PFSK-1 (cell line): ENCODE data around the gene ADAMTS1.

Experiments
- FOXP2 ChIP-seq: optimal IDR thresholded peaks from 2 replicates; pipeline ENCODE3; 2011; ENCODE audit warnings: borderline replicate concordance, control low read depth, inconsistent platforms; ENCODE audit not compliant: insufficient read depth; ENCODE audit errors: extremely low read length, extremely low read depth
- POLR2AphosphoS5 ChIP-seq: IDR thresholded peaks from 2 replicates; pipeline ENCODE4 v1.6.1; 2012; ENCODE audit warnings: low read depth, mild to moderate bottlenecking, control low read depth, low read length, moderate library complexity
- SIN3A ChIP-seq: IDR thresholded peaks from 2 replicates; pipeline ENCODE4 v1.6.1; 2012; ENCODE audit warnings: mild to moderate bottlenecking, low read length, moderate library complexity, borderline replicate concordance; ENCODE audit not compliant: insufficient read depth
- TAF1 ChIP-seq: IDR thresholded peaks from 2 replicates; pipeline ENCODE4 v1.6.1; 2012; ENCODE audit warnings: low read length, control low read depth, borderline replicate concordance; ENCODE audit not compliant: insufficient read depth
- TF ChIP-seq, protein P1 (sequence below), 2 experiments: IDR thresholded peaks; 2 replicates each; pipeline versions ENCODE4 v1.6.1 to v1.8.0; 2011 to 2012; ENCODE audit warnings: low read depth in 2 of 2, low read length in 2 of 2, control low read depth in 1 of 2, inconsistent platforms in 1 of 2, mild to moderate bottlenecking in 1 of 2, moderate library complexity in 1 of 2; ENCODE audit not compliant: insufficient read depth in 1 of 2

Gene ADAMTS1

DNA sequence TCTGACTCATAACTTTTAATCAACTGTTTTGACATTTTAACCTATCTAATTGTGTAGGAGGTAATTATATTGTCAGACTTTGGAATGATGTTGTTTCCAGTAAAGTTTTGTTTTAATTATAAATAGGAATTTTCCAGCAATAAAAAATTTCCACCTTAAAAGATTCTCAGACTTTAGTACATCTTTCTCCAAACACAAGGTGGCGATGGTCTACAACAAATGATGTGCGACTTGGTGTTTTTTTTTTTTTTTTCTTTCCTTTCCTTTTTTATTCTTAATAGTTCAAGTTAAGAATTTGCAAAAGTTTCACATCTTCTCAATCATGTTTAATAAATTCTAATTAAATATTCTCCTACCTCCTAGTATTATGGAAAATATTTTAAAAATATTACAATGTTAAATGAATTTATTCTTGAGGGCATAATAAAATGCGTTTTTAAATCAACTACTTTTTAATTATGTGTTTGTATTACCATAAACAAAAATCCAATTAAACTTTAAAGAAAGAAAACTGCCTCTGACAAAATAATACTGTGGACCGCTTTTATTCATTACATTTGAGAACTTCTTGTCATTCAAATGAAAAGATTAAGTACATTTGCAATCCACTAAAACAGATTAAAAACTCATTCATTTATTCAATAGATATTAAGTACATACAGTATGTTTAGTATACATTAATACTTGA, 4.4 kb upstream of the ADAMTS1 start:
- TF ChIP-seq FOXP2, result no peak

DNA sequence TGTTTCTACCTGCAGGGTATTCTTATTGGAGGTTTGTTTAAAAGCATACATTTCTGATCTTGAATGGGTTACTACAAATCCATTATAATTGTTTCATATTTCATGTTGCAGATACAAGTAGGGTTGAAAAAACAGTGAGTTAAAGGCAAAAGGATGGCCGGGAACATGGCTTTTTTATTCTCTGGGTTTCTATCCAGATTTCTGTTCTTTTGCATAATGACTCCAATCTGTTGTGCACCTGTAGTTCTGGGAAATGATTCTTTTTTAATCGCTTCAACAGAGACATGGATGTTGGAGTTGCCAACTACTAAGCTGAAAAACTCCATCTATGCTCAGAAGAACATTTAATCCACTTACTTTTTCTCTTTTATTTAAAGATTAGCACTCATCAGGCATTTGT, 2.7 kb upstream of the ADAMTS1 start:
- TF ChIP-seq FOXP2 (no peak), POLR2AphosphoS5 (no peak), SIN3A (no peak), TAF1 (no peak)
- TF ChIP-seq, protein P1, sequence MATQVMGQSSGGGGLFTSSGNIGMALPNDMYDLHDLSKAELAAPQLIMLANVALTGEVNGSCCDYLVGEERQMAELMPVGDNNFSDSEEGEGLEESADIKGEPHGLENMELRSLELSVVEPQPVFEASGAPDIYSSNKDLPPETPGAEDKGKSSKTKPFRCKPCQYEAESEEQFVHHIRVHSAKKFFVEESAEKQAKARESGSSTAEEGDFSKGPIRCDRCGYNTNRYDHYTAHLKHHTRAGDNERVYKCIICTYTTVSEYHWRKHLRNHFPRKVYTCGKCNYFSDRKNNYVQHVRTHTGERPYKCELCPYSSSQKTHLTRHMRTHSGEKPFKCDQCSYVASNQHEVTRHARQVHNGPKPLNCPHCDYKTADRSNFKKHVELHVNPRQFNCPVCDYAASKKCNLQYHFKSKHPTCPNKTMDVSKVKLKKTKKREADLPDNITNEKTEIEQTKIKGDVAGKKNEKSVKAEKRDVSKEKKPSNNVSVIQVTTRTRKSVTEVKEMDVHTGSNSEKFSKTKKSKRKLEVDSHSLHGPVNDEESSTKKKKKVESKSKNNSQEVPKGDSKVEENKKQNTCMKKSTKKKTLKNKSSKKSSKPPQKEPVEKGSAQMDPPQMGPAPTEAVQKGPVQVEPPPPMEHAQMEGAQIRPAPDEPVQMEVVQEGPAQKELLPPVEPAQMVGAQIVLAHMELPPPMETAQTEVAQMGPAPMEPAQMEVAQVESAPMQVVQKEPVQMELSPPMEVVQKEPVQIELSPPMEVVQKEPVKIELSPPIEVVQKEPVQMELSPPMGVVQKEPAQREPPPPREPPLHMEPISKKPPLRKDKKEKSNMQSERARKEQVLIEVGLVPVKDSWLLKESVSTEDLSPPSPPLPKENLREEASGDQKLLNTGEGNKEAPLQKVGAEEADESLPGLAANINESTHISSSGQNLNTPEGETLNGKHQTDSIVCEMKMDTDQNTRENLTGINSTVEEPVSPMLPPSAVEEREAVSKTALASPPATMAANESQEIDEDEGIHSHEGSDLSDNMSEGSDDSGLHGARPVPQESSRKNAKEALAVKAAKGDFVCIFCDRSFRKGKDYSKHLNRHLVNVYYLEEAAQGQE (IDR thresholded peaks at IDR 0.05; ENCODE audit: insufficient read depth in 1 of 2, low read depth in 2 of 2, low read length in 2 of 2), result no peak

DNA sequence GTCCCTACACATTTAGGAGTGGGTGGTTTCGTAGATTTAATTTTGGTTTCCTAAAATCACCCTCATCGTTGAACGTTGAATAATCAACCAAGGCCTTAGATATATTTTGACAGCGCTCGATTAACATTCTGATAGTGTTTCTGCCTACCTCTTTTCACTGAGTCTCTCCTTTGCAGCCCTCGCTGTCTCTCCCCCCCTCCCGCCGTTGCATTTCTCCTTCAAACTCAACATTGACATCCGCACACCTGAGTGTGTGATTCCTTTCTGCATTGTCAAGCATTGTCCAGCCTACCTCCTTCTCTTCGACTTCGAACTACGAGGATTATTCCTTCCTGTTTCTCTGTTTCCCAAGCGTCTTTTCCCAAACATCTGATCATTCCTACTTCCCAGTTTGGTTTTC, 1.8 kb upstream of the ADAMTS1 start:
- TF ChIP-seq TAF1, result no peak
- TF ChIP-seq, protein P1 (IDR thresholded peaks at IDR 0.05; ENCODE audit: insufficient read depth in 1 of 2, low read depth in 2 of 2, low read length in 2 of 2), result no peak
- no peak for TF ChIP-seq POLR2AphosphoS5
- no peak for TF ChIP-seq SIN3A

DNA sequence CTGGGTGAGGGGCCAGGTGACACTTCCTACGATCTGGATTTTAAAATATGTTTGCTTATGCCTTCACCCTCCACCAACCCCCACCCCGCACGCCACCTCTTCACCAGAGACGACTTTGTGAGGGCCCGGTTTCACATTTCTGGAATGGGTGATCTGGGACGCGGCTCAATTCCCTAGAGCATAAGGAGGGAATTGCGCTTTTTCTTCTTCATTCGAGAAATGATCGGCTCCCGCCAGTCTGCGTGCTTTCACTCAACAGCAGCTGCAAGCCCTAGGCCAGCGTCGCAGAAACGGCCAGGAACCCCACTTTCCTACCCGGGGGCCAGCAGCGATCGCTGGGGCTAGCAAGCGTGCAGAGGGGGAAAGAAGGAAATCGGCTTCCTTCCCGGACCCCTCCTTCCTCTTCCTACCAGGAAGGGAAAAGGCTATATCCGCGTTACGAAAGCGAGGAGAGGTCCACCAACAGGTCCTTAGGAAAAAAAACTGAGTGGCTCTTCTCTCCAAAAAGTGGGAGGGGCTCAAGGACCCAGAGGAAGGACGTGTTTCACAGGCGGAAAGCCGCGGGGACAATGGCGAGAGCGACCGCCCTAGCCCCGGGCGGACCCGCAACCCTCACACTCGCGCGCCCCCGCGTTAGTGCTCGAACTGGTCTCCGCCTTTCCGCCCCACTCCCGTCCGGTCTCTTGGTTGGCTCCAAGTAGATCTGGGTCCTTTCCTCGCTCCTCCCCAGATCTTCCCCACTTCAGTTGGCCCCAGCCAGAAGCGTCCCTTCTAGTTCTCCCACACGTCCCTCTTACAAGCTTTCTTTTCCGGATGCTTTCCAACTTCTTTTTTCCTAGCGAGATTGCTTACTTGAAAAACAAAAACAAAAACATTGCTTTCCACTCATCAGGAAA, 1.1 kb upstream of the ADAMTS1 start:
- TF ChIP-seq, protein P1 (IDR thresholded peaks at IDR 0.05; ENCODE audit: insufficient read depth in 1 of 2, low read depth in 2 of 2, low read length in 2 of 2), result 0 out of 4 replicates have a peak, but pooled peaks of 1 of the 2 experiments have one; percentile 11
- TF ChIP-seq POLR2AphosphoS5, result peak; percentile 41; the same call in 1 of the 2 replicates
- TF ChIP-seq SIN3A, result no peak

DNA sequence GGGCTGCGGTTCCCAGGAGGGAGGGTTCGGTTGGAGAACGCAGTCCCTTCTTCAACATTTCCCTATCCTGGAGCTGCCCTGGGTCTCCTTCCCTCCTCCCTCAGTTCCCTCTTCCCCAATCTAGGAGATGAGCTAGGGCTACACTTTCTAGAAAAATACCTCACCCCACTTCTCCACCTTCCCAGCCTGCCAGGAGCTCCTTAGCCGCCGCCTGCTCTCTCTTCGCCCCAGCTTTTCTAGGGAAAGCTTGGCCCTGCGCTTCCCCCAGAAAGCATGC, 488 bp upstream of the ADAMTS1 start:
- TF ChIP-seq, protein P1 (IDR thresholded peaks at IDR 0.05; ENCODE audit: insufficient read depth in 1 of 2, low read depth in 2 of 2, low read length in 2 of 2), result no peak
- TF ChIP-seq POLR2AphosphoS5 (no peak), TAF1 (no peak), FOXP2 (no peak), SIN3A (no peak)
